Breast epithelium (tissue), 4 donors: Measurements from ENCODE around the gene TOX2. TPM values are rescaled to one million over a fixed set of nuclear protein-coding genes. Genes with fewer than 3 reads are reported as not detected.

ENCODE experiments used
- DNase-seq, 2 donors: peaks; one replicate each; pipeline ENCODE4 v3.0.0-alpha.2; 2019; ENCODE audit warnings: low spot score in 2 of 2
- H3K27ac ChIP-seq, 2 donors: fragments of 200-600 bp; sonication (generic) in 1 of 2; one replicate each; pipeline ENCODE4 v1.5.1; 2016 to 2019; ENCODE audit warnings: mild to moderate bottlenecking in 1 of 2
- H3K27me3 ChIP-seq, 2 donors: fragments of 200-600 bp; sonication (generic) in 1 of 2; one replicate each; pipeline versions ENCODE4 v1.5.1 to v1.6.0; 2017 to 2019; ENCODE audit warnings: control low read depth in 1 of 2, mild to moderate bottlenecking in 1 of 2
- H3K36me3 ChIP-seq: fragments of 200-600 bp; one replicate; pipeline ENCODE4 v1.5.1; 2019
- H3K4me1 ChIP-seq, 2 donors: fragments of 200-600 bp; sonication (generic); one replicate each; pipeline ENCODE4 v1.5.1; 2016 to 2019; ENCODE audit warnings: control low read depth in 1 of 2
- H3K4me3 ChIP-seq, 3 donors: fragments of 200-600 bp; sonication (generic); 1 replicate in 2 of 3; 2 replicates in 1 of 3; pipeline ENCODE4 v1.5.1; 2016 to 2019; ENCODE audit warnings: mild to moderate bottlenecking in 3 of 3, moderate library complexity in 2 of 3
- H3K9me3 ChIP-seq, 2 donors: fragments of 200-600 bp; sonication (generic) in 1 of 2; one replicate each; pipeline ENCODE4 v1.5.1; 2016 to 2019; ENCODE audit warnings: control low read depth in 1 of 2
- POLR2A ChIP-seq: fragments of 450-650 bp; IDR thresholded peaks from one replicate; pipeline ENCODE4 v1.6.1; 2016; ENCODE audit warnings: antibody characterized with exemption, mild to moderate bottlenecking, moderate library complexity
- POLR2AphosphoS5 ChIP-seq, 3 donors: sonication (generic); formaldehyde crosslinking; IDR thresholded peaks; one replicate each; pipeline ENCODE4 v1.6.1; 2017; ENCODE audit warnings: antibody characterized with exemption in 3 of 3
- intact Hi-C: fragments of 100-400 bp; cut with DNase I; formaldehyde crosslinking; loops from one replicate; pipeline ENCODE4 v1.15.1; 2023; ENCODE audit warnings: low total_unique reads
- total RNA-seq, 3 donors: library from RNA; depleted of rRNA; stranded (reverse); fragments of >200 nt; gene quantifications; one replicate each; pipeline ENCODE4 v1.1.0, GENCODE V29; 2016
- TF ChIP-seq, protein P1 (sequence below), 3 donors: fragments of 450-650 bp; IDR thresholded peaks; one replicate each; pipeline ENCODE4 v1.5.1; 2016 to 2017; ENCODE audit warnings: antibody characterized with exemption in 3 of 3, mild to moderate bottlenecking in 3 of 3, moderate library complexity in 3 of 3

Gene TOX2
- total RNA-seq, 3 donors from 2014 or later, result 0.44 to 7.4 (median 0.66) TPM

- DNase-seq, result peak; percentile 57 to 72
- Histone ChIP-seq H3K27me3 (no peaks in the 10 kb centered on the region), H3K27ac (no peak overlapping the region), H3K36me3 (no peaks in the 10 kb centered on the region), H3K4me3 (no peak overlapping the region), H3K9me3 (no peaks in the 10 kb centered on the region), H3K4me1 (no peaks in the 10 kb centered on the region)
- TF ChIP-seq POLR2A (no peak), POLR2AphosphoS5 (IDR thresholded peaks at IDR 0.05) (peak in 1 of 3 donors; percentile 11)
- TF ChIP-seq, protein P1, sequence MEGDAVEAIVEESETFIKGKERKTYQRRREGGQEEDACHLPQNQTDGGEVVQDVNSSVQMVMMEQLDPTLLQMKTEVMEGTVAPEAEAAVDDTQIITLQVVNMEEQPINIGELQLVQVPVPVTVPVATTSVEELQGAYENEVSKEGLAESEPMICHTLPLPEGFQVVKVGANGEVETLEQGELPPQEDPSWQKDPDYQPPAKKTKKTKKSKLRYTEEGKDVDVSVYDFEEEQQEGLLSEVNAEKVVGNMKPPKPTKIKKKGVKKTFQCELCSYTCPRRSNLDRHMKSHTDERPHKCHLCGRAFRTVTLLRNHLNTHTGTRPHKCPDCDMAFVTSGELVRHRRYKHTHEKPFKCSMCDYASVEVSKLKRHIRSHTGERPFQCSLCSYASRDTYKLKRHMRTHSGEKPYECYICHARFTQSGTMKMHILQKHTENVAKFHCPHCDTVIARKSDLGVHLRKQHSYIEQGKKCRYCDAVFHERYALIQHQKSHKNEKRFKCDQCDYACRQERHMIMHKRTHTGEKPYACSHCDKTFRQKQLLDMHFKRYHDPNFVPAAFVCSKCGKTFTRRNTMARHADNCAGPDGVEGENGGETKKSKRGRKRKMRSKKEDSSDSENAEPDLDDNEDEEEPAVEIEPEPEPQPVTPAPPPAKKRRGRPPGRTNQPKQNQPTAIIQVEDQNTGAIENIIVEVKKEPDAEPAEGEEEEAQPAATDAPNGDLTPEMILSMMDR (IDR thresholded peaks at IDR 0.05), result peak; percentile 93 to 96 (median 95)
- intact Hi-C loops, result loop anchor here (5.0 kb wide), 1 partner anchor 548 kb away; no protein-coding TSS in a partner anchor
Observed at GRCh38 chr20:44080646-44081267, 166.1 kb downstream of the TOX2 start.

DNA sequence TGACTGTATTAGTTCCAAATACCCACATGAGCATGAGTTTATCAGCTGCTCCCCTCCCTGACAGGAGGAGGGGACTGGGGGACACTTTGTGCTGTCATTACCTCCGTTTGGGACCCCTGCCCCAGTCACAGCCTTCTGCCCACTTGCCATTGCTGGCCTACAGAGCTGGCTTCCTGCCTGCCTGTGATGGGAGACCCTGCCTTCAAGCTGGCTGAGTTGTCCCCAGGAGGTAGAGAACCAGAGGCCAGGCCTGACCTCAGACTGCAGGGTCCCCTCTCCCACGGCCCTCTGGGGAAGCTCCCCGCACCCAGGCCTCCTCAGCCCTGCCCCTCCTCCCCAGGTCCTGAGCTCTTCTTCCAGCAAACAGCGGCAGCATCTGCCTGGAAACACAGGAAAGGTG is 166.8 kb downstream of the TOX2 start:
- peak in 1 of 2 donors; percentile 17 for DNase-seq
- H3K36me3 ChIP-seq, result no peaks in the 10 kb centered on the region
- H3K4me1 ChIP-seq, result no peaks in the 10 kb centered on the region
- no peak overlapping the region for H3K4me3 ChIP-seq
- no peak for TF ChIP-seq POLR2A
- no peak for TF ChIP-seq POLR2AphosphoS5 (IDR thresholded peaks at IDR 0.05)
- TF ChIP-seq, protein P1 (IDR thresholded peaks at IDR 0.05), result no peak
- no peaks in the 10 kb centered on the region for H3K9me3 ChIP-seq
- intact Hi-C loops, result loop anchor here (5.0 kb wide), 1 partner anchor 549 kb away; no protein-coding TSS in a partner anchor
- H3K27ac ChIP-seq, result no peak overlapping the region
- H3K27me3 ChIP-seq, result no peaks in the 10 kb centered on the region

DNA sequence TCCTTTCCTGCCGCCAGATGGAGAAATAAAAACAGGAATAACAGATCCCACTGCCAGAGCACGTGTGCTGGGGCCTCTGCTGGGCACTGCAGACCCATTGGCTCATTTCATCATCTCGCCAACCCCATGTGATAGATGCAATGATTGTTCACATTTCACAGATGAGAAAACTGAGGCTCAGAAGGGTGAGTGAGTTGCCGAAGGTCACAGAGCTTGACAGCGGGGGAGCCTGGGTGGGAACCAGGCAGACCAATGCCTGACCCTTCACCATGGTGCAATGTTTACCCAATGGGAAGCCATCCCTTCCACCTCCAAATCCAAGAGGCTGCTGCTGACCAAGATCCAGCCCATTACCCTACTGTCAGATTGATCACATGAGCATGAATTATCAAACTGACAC is 167.2 kb downstream of the TOX2 start:
- H3K27ac ChIP-seq, result no peak overlapping the region
- H3K27me3 ChIP-seq, result no peaks in the 10 kb centered on the region
- intact Hi-C loops, result loop anchor here (5.0 kb wide), 1 partner anchor 550 kb away; no protein-coding TSS in a partner anchor
- DNase-seq, result no peak
- no peaks in the 10 kb centered on the region for H3K9me3 ChIP-seq
- no peaks in the 10 kb centered on the region for H3K36me3 ChIP-seq
- H3K4me3 ChIP-seq, result no peak overlapping the region
- TF ChIP-seq POLR2A (no peak), POLR2AphosphoS5 (IDR thresholded peaks at IDR 0.05) (no peak)
- TF ChIP-seq, protein P1 (IDR thresholded peaks at IDR 0.05), result no peak
- H3K4me1 ChIP-seq, result no peaks in the 10 kb centered on the region

DNA sequence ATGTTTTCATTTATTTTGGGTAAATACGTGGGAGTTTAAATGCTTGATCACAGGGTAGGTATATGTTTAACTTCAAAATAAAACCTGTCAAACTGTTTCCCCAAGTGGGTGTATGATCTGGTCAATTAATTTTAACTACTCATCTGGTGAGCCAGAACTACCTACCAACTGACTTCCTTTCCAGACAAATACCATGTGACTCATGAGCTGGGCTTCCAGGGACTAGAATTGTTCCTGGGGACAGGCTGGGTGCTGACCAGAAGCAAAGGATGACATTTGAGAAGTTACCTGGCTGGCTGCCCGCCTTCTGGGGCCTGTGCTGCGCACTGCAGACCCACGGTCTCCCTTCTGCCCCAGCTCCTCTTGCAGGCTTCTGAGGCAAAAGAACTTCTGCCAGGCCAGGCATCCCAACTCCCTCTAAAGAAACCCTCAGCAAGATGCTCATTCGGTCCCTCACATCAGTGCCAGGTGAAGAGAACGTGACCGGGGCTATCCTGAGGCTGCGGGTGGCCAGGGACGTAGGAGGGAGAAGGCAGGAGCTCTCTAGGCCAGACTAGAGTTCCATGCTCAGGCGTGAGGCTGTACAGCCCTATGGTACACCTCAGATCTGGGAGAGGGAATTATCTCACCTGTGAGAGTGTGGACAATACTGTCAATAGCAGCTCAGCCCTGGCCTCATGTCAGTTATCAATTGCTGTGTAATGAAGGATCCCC is 168.7 kb downstream of the TOX2 start:
- TF ChIP-seq, protein P1 (IDR thresholded peaks at IDR 0.05), result no peak
- TF ChIP-seq POLR2A, result no peak
- no peak for TF ChIP-seq POLR2AphosphoS5 (IDR thresholded peaks at IDR 0.05)
- intact Hi-C loops, result loop anchor here (5.0 kb wide), 1 partner anchor 551 kb away; no protein-coding TSS in a partner anchor
- Histone ChIP-seq H3K4me3 (no peak overlapping the region), H3K9me3 (no peaks in the 10 kb centered on the region), H3K4me1 (no peaks in the 10 kb centered on the region), H3K27me3 (no peaks in the 10 kb centered on the region), H3K36me3 (no peaks in the 10 kb centered on the region), H3K27ac (no peak overlapping the region)
- DNase-seq, result peak in 1 of 2 donors; percentile 13

- H3K27ac ChIP-seq, result no peak overlapping the region
- no peaks in the 10 kb centered on the region for H3K4me1 ChIP-seq
- TF ChIP-seq, protein P1 (IDR thresholded peaks at IDR 0.05), result no peak
- TF ChIP-seq POLR2A (no peak), POLR2AphosphoS5 (IDR thresholded peaks at IDR 0.05) (no peak)
- H3K36me3 ChIP-seq, result no peaks in the 10 kb centered on the region
- no peaks in the 10 kb centered on the region for H3K27me3 ChIP-seq
- no peaks in the 10 kb centered on the region for H3K9me3 ChIP-seq
- intact Hi-C loops, result loop anchor here (5.0 kb wide), 1 partner anchor 552 kb away; no protein-coding TSS in a partner anchor
- DNase-seq, result peak in 1 of 2 donors; percentile 10
- no peak overlapping the region for H3K4me3 ChIP-seq
Observed at GRCh38 chr20:44084439-44084838, 169.8 kb downstream of the TOX2 start.
